Panc1 (cell line): Measurements from ENCODE around the gene EIF3F. TPM values are rescaled to one million over a fixed set of nuclear protein-coding genes. Genes with fewer than 3 reads are reported as not detected.

ENCODE experiments used
- ATAC-seq: fragments of 200-7000 bp; cut with Tn5 transposase; 2 replicates; pipeline ENCODE4 v1.9.1; 2020; ENCODE audit warnings: mild to moderate bottlenecking, moderate library complexity
- Bru-seq: library from RNA; stranded (reverse); fragments of 400-500 nt; gene quantifications from one replicate; lab custom pipeline; 2021; lab: Mats Ljungman, UMichigan
- BruChase-seq, 2 experiments: library from RNA; stranded (reverse); fragments of 400-500 nt; gene quantifications; one replicate each; lab custom pipeline; 2021; lab: Mats Ljungman, UMichigan
- BruUV-seq: library from RNA; stranded (reverse); fragments of 400-500 nt; replicated peaks from 2 replicates; lab custom pipeline; 2021; lab: Mats Ljungman, UMichigan
- CTCF ChIA-PET: fragments of 300-600 bp; sonication (Branson Sonifier 250); formaldehyde crosslinking; loops from one replicate; lab custom pipeline; 2022; ENCODE audit warnings: antibody characterized with exemption; lab: Charles Lee
- POLR2A ChIA-PET: fragments of 300-600 bp; sonication (Branson Sonifier 250); formaldehyde crosslinking; loops from one replicate; lab custom pipeline; 2022; ENCODE audit warnings: antibody characterized with exemption; lab: Charles Lee
- DNase-seq: peaks from one replicate; pipeline ENCODE4 v3.0.0-alpha.2; 2010; ENCODE audit warnings: low read depth, low spot score
- H3K27ac ChIP-seq: 2 replicates; pipeline ENCODE4 v1.5.1; 2011; ENCODE audit warnings: mild to moderate bottlenecking, low read length, inconsistent platforms
- H3K27me3 ChIP-seq: fragments of 200-500 bp; sonication (Bioruptor generic); 2 replicates; pipeline ENCODE4 v1.6.0; 2014; ENCODE audit warnings: low read length, inconsistent platforms; ENCODE audit not compliant: control insufficient read depth, insufficient read depth
- H3K36me3 ChIP-seq: fragments of 200-500 bp; sonication (Bioruptor generic); 2 replicates; pipeline ENCODE4 v1.5.1; 2014; ENCODE audit warnings: inconsistent platforms, mild to moderate bottlenecking, low read length, moderate library complexity; ENCODE audit not compliant: control insufficient read depth, insufficient read depth
- H3K4me1 ChIP-seq: 2 replicates; pipeline ENCODE4 v1.5.1; 2011; ENCODE audit warnings: inconsistent platforms, mild to moderate bottlenecking, low read length, moderate library complexity; ENCODE audit not compliant: control insufficient read depth, insufficient read depth
- H3K4me3 ChIP-seq, 2 experiments: 2 replicates each; pipeline ENCODE4 v1.5.1; 2011 to 2012; ENCODE audit warnings: low read depth in 2 of 2, low read length in 2 of 2, mild to moderate bottlenecking in 2 of 2, inconsistent platforms in 1 of 2, moderate library complexity in 1 of 2
- H3K9me3 ChIP-seq: fragments of 200-500 bp; sonication (Bioruptor generic); 2 replicates; pipeline ENCODE4 v1.5.1; 2014; ENCODE audit warnings: low read depth, mild to moderate bottlenecking, inconsistent platforms, low read length, moderate library complexity; ENCODE audit not compliant: control insufficient read depth, insufficient read depth
- CTCF ChIP-seq: fragments of 450-650 bp; IDR thresholded peaks from 2 replicates; pipeline ENCODE4 v1.5.1; 2017; ENCODE audit warnings: mild to moderate bottlenecking
- POLR2AphosphoS5 ChIP-seq: IDR thresholded peaks from 2 replicates; pipeline ENCODE4 v1.6.1; 2012; ENCODE audit warnings: mild to moderate bottlenecking, low read depth, low read length, moderate library complexity
- REST ChIP-seq, 2 experiments: IDR thresholded peaks; 2 replicates each; pipeline ENCODE4 v1.6.1; 2011 to 2012; ENCODE audit warnings: low read depth in 2 of 2, control low read depth in 1 of 2, low read length in 1 of 2, mild to moderate bottlenecking in 1 of 2, moderate library complexity in 1 of 2; ENCODE audit not compliant: insufficient read depth in 1 of 2
- SIN3A ChIP-seq: IDR thresholded peaks from 2 replicates; pipeline ENCODE4 v1.6.1; 2012; ENCODE audit warnings: low read depth, mild to moderate bottlenecking, low read length, moderate library complexity, borderline replicate concordance; ENCODE audit not compliant: insufficient read depth
- TCF7L2 ChIP-seq: IDR thresholded peaks from 2 replicates; pipeline ENCODE4 v1.6.1; 2011; ENCODE audit warnings: mild to moderate bottlenecking, low read depth, low read length, inconsistent platforms
- in situ Hi-C: cut with HindIII; loops from 2 replicates; pipeline ENCODE4 v1.10.0; 2016; ENCODE audit warnings: low sequenced_read_pairs, low pct_unique_long_range_greater_than_20kb
- intact Hi-C: fragments of 100-400 bp; cut with micrococcal nuclease; formaldehyde crosslinking; loops from one replicate; pipeline ENCODE4 v1.10.0; 2022; ENCODE audit not compliant: unreplicated experiment
- long read RNA-seq: library from polyadenylated mRNA; unstranded; transcript quantifications from one replicate; pipeline ENCODE4 v2.0.0, GENCODE V29; 2021; ENCODE audit not compliant: unreplicated experiment
- polyA plus RNA-seq: library from polyadenylated mRNA; unstranded; fragments of >200 nt; gene quantifications from one replicate; pipeline ENCODE4 v1.2.1, GENCODE V29; 2012; ENCODE audit warnings: missing spikeins; ENCODE audit not compliant: insufficient read length
- total RNA-seq: library from RNA; stranded (reverse); gene quantifications from one replicate; pipeline ENCODE4 v1.2.1, GENCODE V29; 2021; ENCODE audit not compliant: unreplicated experiment

Gene EIF3F, protein sequence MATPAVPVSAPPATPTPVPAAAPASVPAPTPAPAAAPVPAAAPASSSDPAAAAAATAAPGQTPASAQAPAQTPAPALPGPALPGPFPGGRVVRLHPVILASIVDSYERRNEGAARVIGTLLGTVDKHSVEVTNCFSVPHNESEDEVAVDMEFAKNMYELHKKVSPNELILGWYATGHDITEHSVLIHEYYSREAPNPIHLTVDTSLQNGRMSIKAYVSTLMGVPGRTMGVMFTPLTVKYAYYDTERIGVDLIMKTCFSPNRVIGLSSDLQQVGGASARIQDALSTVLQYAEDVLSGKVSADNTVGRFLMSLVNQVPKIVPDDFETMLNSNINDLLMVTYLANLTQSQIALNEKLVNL
- total RNA-seq: 387 TPM
- polyA plus RNA-seq: 395 TPM
- percentile 90 among the genes with signal in this experiment for Bru-seq, nascent RNA
- BruChase-seq, experiment 1, labeled RNA remaining after a 2-hour chase: percentile 81 among the genes with signal in this experiment
- BruChase-seq, experiment 2, labeled RNA remaining after a 6-hour chase: percentile 86 among the genes with signal in this experiment
- long read RNA-seq, transcript EIF3F-201 (8 exons, 1,254 nt): major isoform, 254 of 280 reads
- long read RNA-seq, partial matches to known transcripts: 14 of 280 reads
- long read RNA-seq, other reads (novel, unspliced or antisense): 8 of 280 reads

- H3K4me1 ChIP-seq: peaks cover 21% of the 10 kb centered on the region
- H3K9me3 ChIP-seq: no peaks in the 10 kb centered on the region
- H3K27ac ChIP-seq: peak within 1 kb of the TSS; percentile 95
- BruUV-seq: no TSS peak
- H3K27me3 ChIP-seq: no peaks in the 10 kb centered on the region
- intact Hi-C loops (loop anchor here (1.0 to 10.0 kb wide), 3 partner anchors 95 to 892 kb away; no protein-coding TSS in a partner anchor), in situ Hi-C loops (no loop called here)
- peak; percentile 75 for TF ChIP-seq TCF7L2
- TF ChIP-seq POLR2AphosphoS5: peak; percentile 60
- TF ChIP-seq SIN3A: 0 out of 2 replicates have a peak, but pooled peaks have one; percentile 56
- 0 out of 4 replicates have a peak, but pooled peaks of 1 of the 2 experiments have one; percentile 32 for TF ChIP-seq REST (IDR thresholded peaks at IDR 0.05; ENCODE audit: insufficient read depth in 1 of 2, low read depth in 2 of 2, low read length in 1 of 2)
- TF ChIP-seq CTCF: peak; percentile 98
- peak within 1 kb of the TSS; percentile 85 for H3K4me3 ChIP-seq
- ChIA-PET CTCF (interaction anchor here (0.7 to 2.0 kb wide), 17 partner anchors 9 to 889 kb away, joined by 3 to 23 read pairs (median 5); no protein-coding TSS in a partner anchor), POLR2A (interaction anchor here (0.5 to 1.1 kb wide), 4 partner anchors 11 to 94 kb away, joined by 3 to 6 read pairs (median 4); no protein-coding TSS in a partner anchor)
- ATAC-seq (peak; percentile 100), DNase-seq (peak; percentile 100)
- H3K36me3 ChIP-seq: peaks cover 22% of the 10 kb centered on the region; the same call in 1 of the 2 replicates
Measured at GRCh38 chr11:7986768-7987559, at the start of gene EIF3F. EIF3F (plus strand) TSS chr11:7987337; CDS start chr11:7987353, 16 bp downstream.

DNA sequence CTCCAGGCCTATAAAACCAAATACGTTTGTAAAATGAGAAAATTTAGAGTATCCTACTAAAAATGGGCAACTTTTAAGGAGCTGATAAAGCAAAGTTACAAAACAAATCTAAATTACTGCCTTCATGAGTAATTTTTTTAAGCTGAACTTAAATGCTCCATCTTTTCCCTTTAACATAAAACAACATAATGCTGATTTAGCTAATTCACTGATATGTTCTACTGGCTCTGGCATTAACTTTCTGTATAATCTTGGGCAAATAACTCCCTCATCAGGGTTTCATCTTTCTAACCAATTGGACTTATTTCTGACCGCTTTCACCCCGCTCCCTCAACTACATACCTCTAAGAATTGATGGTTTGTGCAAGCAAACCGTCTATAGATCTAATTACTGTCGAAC is 46.0 kb upstream of the EIF3F start:
- no peaks in the 10 kb centered on the region for H3K4me1 ChIP-seq
- no peaks in the 10 kb centered on the region for H3K36me3 ChIP-seq
- ATAC-seq: no peak
- H3K4me3 ChIP-seq: no peak overlapping the region
- POLR2A ChIA-PET: no interaction called here
- H3K9me3 ChIP-seq: peaks cover 10% of the 10 kb centered on the region; the same call in 1 of the 2 replicates
- no peak for DNase-seq
- CTCF ChIA-PET: no interaction called here
- no peaks in the 10 kb centered on the region; the same call in 1 of the 2 replicates for H3K27me3 ChIP-seq
- intact Hi-C loops (no loop called here), in situ Hi-C loops (no loop called here)
- no peak overlapping the region for H3K27ac ChIP-seq
- BruUV-seq: no TSS peak
- TF ChIP-seq POLR2AphosphoS5: no peak
- TF ChIP-seq SIN3A: no peak
- no peak for TF ChIP-seq TCF7L2
- no peak for TF ChIP-seq CTCF
- no peak for TF ChIP-seq REST (IDR thresholded peaks at IDR 0.05; ENCODE audit: insufficient read depth in 1 of 2, low read depth in 2 of 2, low read length in 1 of 2)
